Trophoblast cell (in vitro differentiated cells and primary cell): ENCODE data around the gene MRPS34.

Experiments
- DNase-seq, 2 donors: peaks; one replicate each; pipeline ENCODE4 v3.0.0-alpha.2; 2016
- H2AFZ ChIP-seq: 2 replicates; pipeline ENCODE4 v1.6.1; 2013; ENCODE audit warnings: low read length, moderate library complexity, mild to moderate bottlenecking; ENCODE audit not compliant: insufficient read depth, poor library complexity
- H2AK5ac ChIP-seq: 2 replicates; pipeline ENCODE4 v1.6.1; 2013; ENCODE audit warnings: mild to moderate bottlenecking, low read length
- H2BK120ac ChIP-seq: 2 replicates; pipeline ENCODE4 v1.6.1; 2013; ENCODE audit warnings: low read length, mild to moderate bottlenecking, moderate library complexity; ENCODE audit not compliant: insufficient read depth, poor library complexity
- H2BK12ac ChIP-seq: 2 replicates; pipeline ENCODE4 v1.6.1; 2013; ENCODE audit warnings: mild to moderate bottlenecking, low read length, moderate library complexity
- H2BK5ac ChIP-seq: 2 replicates; pipeline ENCODE4 v1.6.1; 2013; ENCODE audit warnings: low read length, low read depth, moderate library complexity, mild to moderate bottlenecking; ENCODE audit not compliant: poor library complexity
- H3K14ac ChIP-seq: 2 replicates; pipeline ENCODE4 v1.6.1; 2013; ENCODE audit warnings: mild to moderate bottlenecking, low read length
- H3K18ac ChIP-seq: 2 replicates; pipeline ENCODE4 v1.6.1; 2013; ENCODE audit warnings: mild to moderate bottlenecking, low read length
- H3K23ac ChIP-seq: 2 replicates; pipeline ENCODE4 v1.6.1; 2013; ENCODE audit warnings: low read length
- H3K27ac ChIP-seq: 2 replicates; pipeline ENCODE4 v1.5.1; 2013; ENCODE audit warnings: low read depth, mild to moderate bottlenecking, inconsistent platforms, low read length, moderate library complexity
- H3K27me3 ChIP-seq: 2 replicates; pipeline ENCODE4 v1.6.1; 2013; ENCODE audit warnings: inconsistent platforms, mild to moderate bottlenecking, low read length, moderate library complexity; ENCODE audit not compliant: insufficient read depth
- H3K36me3 ChIP-seq, 2 experiments: 1 replicate in 1 of 2; 2 replicates in 1 of 2; pipeline ENCODE4 v1.6.1; 2013; ENCODE audit warnings: low read length in 2 of 2, mild to moderate bottlenecking in 2 of 2, moderate library complexity in 1 of 2; ENCODE audit not compliant: insufficient read depth in 2 of 2, control insufficient read depth in 1 of 2
- H3K4ac ChIP-seq: 2 replicates; pipeline ENCODE4 v1.6.1; 2013; ENCODE audit warnings: low read depth, mild to moderate bottlenecking, low read length, moderate library complexity
- H3K4me1 ChIP-seq, 2 experiments: 1 replicate in 1 of 2; 2 replicates in 1 of 2; pipeline ENCODE4 v1.6.1; 2013; ENCODE audit warnings: low read length in 2 of 2, mild to moderate bottlenecking in 2 of 2, moderate library complexity in 1 of 2; ENCODE audit not compliant: insufficient read depth in 2 of 2, control insufficient read depth in 1 of 2
- H3K4me2 ChIP-seq: 2 replicates; pipeline ENCODE4 v1.6.1; 2013; ENCODE audit warnings: inconsistent platforms, mild to moderate bottlenecking, low read length, moderate library complexity
- H3K4me3 ChIP-seq: 2 replicates; pipeline ENCODE4 v1.5.1; 2013; ENCODE audit warnings: mild to moderate bottlenecking, low read depth, low read length, inconsistent platforms
- H3K79me1 ChIP-seq: one replicate; pipeline ENCODE4 v1.6.1; 2013; ENCODE audit warnings: low read length
- H3K79me2 ChIP-seq: 2 replicates; pipeline ENCODE4 v1.6.1; 2013; ENCODE audit warnings: low read length, mild to moderate bottlenecking; ENCODE audit not compliant: control insufficient read depth, insufficient read depth, poor library complexity
- H3K9ac ChIP-seq: 2 replicates; pipeline ENCODE4 v1.6.1; 2013; ENCODE audit warnings: mild to moderate bottlenecking, low read length
- H3K9me3 ChIP-seq: 2 replicates; pipeline ENCODE4 v1.6.1; 2013; ENCODE audit warnings: low read depth, mild to moderate bottlenecking, control low read depth, inconsistent platforms, low read length; ENCODE audit not compliant: insufficient read depth
- H4K12ac ChIP-seq: 2 replicates; pipeline ENCODE4 v1.6.1; 2013; ENCODE audit warnings: low read depth, mild to moderate bottlenecking, low read length, moderate library complexity
- H4K8ac ChIP-seq: 2 replicates; pipeline ENCODE4 v1.6.1; 2013; ENCODE audit warnings: low read depth, mild to moderate bottlenecking, low read length, moderate library complexity
- H4K91ac ChIP-seq: one replicate; pipeline ENCODE4 v1.6.1; 2013; ENCODE audit warnings: low read depth, mild to moderate bottlenecking, low read length, moderate library complexity
- WGBS: extraction: QIAGEN DNeasy Blood & Tissue Kit; methylation state at CpG from one replicate; pipeline ENCODE4 v1.1.7; 2013; ENCODE audit warnings: missing lambda C conversion rate; ENCODE audit not compliant: insufficient read length, insufficient coverage; ENCODE audit errors: extremely low coverage; 5-methylcytosine and 5-hydroxymethylcytosine counted together

Gene MRPS34

GRCh38 chr16:1757714-1758461 is 15.0 kb downstream of the MRPS34 start:
- Histone ChIP-seq H3K9ac (no peak overlapping the region), H3K14ac (no peak overlapping the region), H2AFZ (no peak overlapping the region), H2BK5ac (no peak overlapping the region), H3K27me3 (no peaks in the 10 kb centered on the region), H4K12ac (no peak overlapping the region), H3K36me3 (peaks cover 37 to 50% of the 10 kb centered on the region in 2 experiments), H3K4me3 (no peak overlapping the region), H3K79me1 (no peaks in the 10 kb centered on the region), H3K27ac (no peak overlapping the region), H4K91ac (no peak overlapping the region), H2BK120ac (no peak overlapping the region), H3K18ac (no peak overlapping the region), H3K4me1 (no peaks in the 10 kb centered on the region), H3K4me2 (no peak overlapping the region), H3K4ac (no peak overlapping the region), H3K9me3 (peaks cover 2% of the 10 kb centered on the region), H2BK12ac (no peak overlapping the region), H3K79me2 (no peaks in the 10 kb centered on the region), H3K23ac (no peak overlapping the region), H4K8ac (no peak overlapping the region), H2AK5ac (no peak overlapping the region)
- no peak for DNase-seq
- no CpG with 5 or more reads among the region's 37 CpGs for WGBS

DNA sequence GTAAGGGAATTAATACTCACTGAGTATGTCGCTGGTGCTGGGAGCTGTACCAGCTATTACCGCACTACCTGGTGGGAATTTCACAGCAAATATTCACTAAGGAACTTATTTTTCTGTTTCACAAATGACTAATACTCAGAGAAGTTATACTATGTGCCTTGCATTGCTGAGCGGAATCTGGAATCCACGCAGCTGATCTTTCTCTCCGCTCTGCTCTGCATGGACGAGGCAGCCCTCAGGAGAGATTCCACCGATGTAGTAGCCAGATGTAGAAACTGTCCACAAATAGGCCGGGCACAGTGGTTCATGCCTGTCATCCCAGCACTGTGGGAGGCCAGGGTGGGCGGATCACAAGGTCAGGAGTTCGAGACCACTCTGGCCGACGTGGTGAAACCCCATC is 18.7 kb downstream of the MRPS34 start:
- Histone ChIP-seq H3K27ac (no peak overlapping the region), H2AK5ac (no peak overlapping the region), H3K9ac (no peak overlapping the region), H3K4me3 (no peak overlapping the region), H2BK120ac (no peak overlapping the region), H3K79me2 (no peaks in the 10 kb centered on the region), H2BK5ac (no peak overlapping the region), H2AFZ (no peak overlapping the region), H3K14ac (no peak overlapping the region), H3K79me1 (no peaks in the 10 kb centered on the region), H4K8ac (no peak overlapping the region), H3K9me3 (no peaks in the 10 kb centered on the region), H3K27me3 (no peaks in the 10 kb centered on the region), H3K4me1 (no peaks in the 10 kb centered on the region), H3K23ac (no peak overlapping the region), H3K36me3 (peaks cover 31 to 41% of the 10 kb centered on the region in 2 experiments), H2BK12ac (no peak overlapping the region), H4K12ac (no peak overlapping the region), H3K18ac (no peak overlapping the region), H3K4ac (no peak overlapping the region), H3K4me2 (no peak overlapping the region), H4K91ac (no peak overlapping the region)
- no CpG with 5 or more reads among the region's 12 CpGs for WGBS
- peak; percentile 89 to 95 for DNase-seq

- Histone ChIP-seq H3K9ac (peak overlapping the region; percentile 49), H3K4me3 (no peak overlapping the region), H3K4ac (no peak overlapping the region), H3K9me3 (no peaks in the 10 kb centered on the region), H3K79me2 (no peaks in the 10 kb centered on the region), H3K36me3 (peaks cover 44 to 51% of the 10 kb centered on the region in 2 experiments), H3K27ac (no peak overlapping the region), H3K27me3 (no peaks in the 10 kb centered on the region), H3K79me1 (no peaks in the 10 kb centered on the region), H4K8ac (no peak overlapping the region), H3K4me2 (no peak overlapping the region), H2BK5ac (no peak overlapping the region), H4K91ac (no peak overlapping the region), H3K18ac (no peak overlapping the region), H2BK12ac (no peak overlapping the region), H4K12ac (no peak overlapping the region), H2AK5ac (no peak overlapping the region), H2BK120ac (no peak overlapping the region), H3K14ac (no peak overlapping the region), H3K23ac (no peak overlapping the region), H2AFZ (no peak overlapping the region), H3K4me1 (no peaks in the 10 kb centered on the region)
- WGBS: no CpG with 5 or more reads among the region's 14 CpGs
- no peak for DNase-seq
Observed at GRCh38 chr16:1752853-1753252, 20.1 kb downstream of the MRPS34 start.

GRCh38 chr16:1751946-1752345 is 21.0 kb downstream of the MRPS34 start:
- Histone ChIP-seq H3K9me3 (no peaks in the 10 kb centered on the region), H3K4me3 (no peak overlapping the region), H2AK5ac (no peak overlapping the region), H2BK12ac (no peak overlapping the region), H2AFZ (no peak overlapping the region), H4K91ac (no peak overlapping the region), H3K4me2 (no peak overlapping the region), H3K27ac (no peak overlapping the region), H4K8ac (no peak overlapping the region), H4K12ac (no peak overlapping the region), H3K4ac (no peak overlapping the region), H3K79me2 (peaks cover 3% of the 10 kb centered on the region), H3K79me1 (peaks cover 4% of the 10 kb centered on the region), H2BK5ac (no peak overlapping the region), H3K18ac (no peak overlapping the region), H3K23ac (no peak overlapping the region), H3K27me3 (no peaks in the 10 kb centered on the region), H2BK120ac (no peak overlapping the region), H3K9ac (no peak overlapping the region), H3K14ac (no peak overlapping the region), H3K4me1 (peaks cover 4% of the 10 kb centered on the region in 2 experiments), H3K36me3 (peaks cover 47 to 55% of the 10 kb centered on the region in 2 experiments)
- no CpG with 5 or more reads among the region's 16 CpGs for WGBS
- no peak for DNase-seq
